Liver (tissue), 9 donors: ENCODE data around the gene RFX4. TPM values are rescaled to one million over a fixed set of nuclear protein-coding genes. Genes with fewer than 3 reads are reported as not detected.

Source experiments
- DNase-seq: peaks from one replicate; pipeline ENCODE4 v3.0.0-alpha.2; 2017; ENCODE audit warnings: low spot score
- H3K27ac ChIP-seq, 2 donors: one replicate each; pipeline ENCODE4 v1.7.0; 2013; ENCODE audit warnings: inconsistent platforms in 2 of 2, low read length in 2 of 2, control low read depth in 1 of 2, low read depth in 1 of 2, mild to moderate bottlenecking in 1 of 2
- H3K27me3 ChIP-seq, 4 donors: one replicate each; pipeline versions ENCODE4 v1.6.1 to v1.7.0; 2013; ENCODE audit warnings: low read length in 3 of 4, inconsistent platforms in 1 of 4, mild to moderate bottlenecking in 1 of 4, moderate library complexity in 1 of 4; ENCODE audit not compliant: control insufficient read depth in 4 of 4, insufficient read depth in 4 of 4
- H3K36me3 ChIP-seq, 4 donors: one replicate each; pipeline versions ENCODE4 v1.6.1 to v1.7.0; 2013; ENCODE audit warnings: low read length in 3 of 4, mild to moderate bottlenecking in 3 of 4, low read depth in 1 of 4, moderate library complexity in 1 of 4; ENCODE audit not compliant: control insufficient read depth in 4 of 4, insufficient read depth in 3 of 4
- H3K4me1 ChIP-seq, 4 donors: one replicate each; pipeline versions ENCODE4 v1.6.1 to v1.7.0; 2013; ENCODE audit warnings: low read length in 3 of 4, mild to moderate bottlenecking in 3 of 4, moderate library complexity in 1 of 4; ENCODE audit not compliant: control insufficient read depth in 4 of 4, insufficient read depth in 4 of 4
- H3K4me3 ChIP-seq, 3 donors: one replicate each; pipeline versions ENCODE4 v1.6.1 to v1.7.0; 2013; ENCODE audit warnings: low read length in 3 of 3, control low read depth in 1 of 3, low read depth in 1 of 3, mild to moderate bottlenecking in 1 of 3
- H3K9ac ChIP-seq, 2 donors: one replicate each; pipeline ENCODE4 v1.7.0; 2013; ENCODE audit warnings: low read length in 2 of 2, mild to moderate bottlenecking in 2 of 2, moderate library complexity in 2 of 2, control low read depth in 1 of 2, low read depth in 1 of 2
- H3K9me3 ChIP-seq, 4 donors: one replicate each; pipeline versions ENCODE4 v1.6.1 to v1.7.0; 2013; ENCODE audit warnings: low read length in 3 of 4; ENCODE audit not compliant: control insufficient read depth in 4 of 4
- FOXA1 ChIP-seq: IDR thresholded peaks from 2 replicates; pipeline ENCODE4 v1.6.1; 2016; ENCODE audit warnings: antibody characterized with exemption
- FOXA2 ChIP-seq: IDR thresholded peaks from 2 replicates; pipeline ENCODE4 v1.6.1; 2016; ENCODE audit warnings: antibody characterized with exemption
- GABPA ChIP-seq, 2 donors: IDR thresholded peaks in 1 of 2; conservative IDR thresholded peaks in 1 of 2; 2 replicates each; pipeline ENCODE4 v1.6.1; 2016; ENCODE audit warnings: antibody characterized with exemption in 2 of 2, mild to moderate bottlenecking in 1 of 2, moderate library complexity in 1 of 2
- HNF4A ChIP-seq, 2 donors: conservative IDR thresholded peaks; 2 replicates each; pipeline ENCODE4 v1.6.1; 2016; ENCODE audit warnings: antibody characterized with exemption in 2 of 2, mild to moderate bottlenecking in 2 of 2
- HNF4G ChIP-seq: IDR thresholded peaks from 2 replicates; pipeline ENCODE4 v1.6.1; 2016; ENCODE audit warnings: antibody characterized with exemption
- JUND ChIP-seq, 2 donors: IDR thresholded peaks; 2 replicates each; pipeline ENCODE4 v1.6.1; 2016; ENCODE audit warnings: antibody characterized with exemption in 2 of 2
- NR2F2 ChIP-seq: IDR thresholded peaks from 2 replicates; pipeline ENCODE4 v1.6.1; 2016; ENCODE audit warnings: antibody characterized with exemption
- RAD21 ChIP-seq, 2 donors: IDR thresholded peaks; 2 replicates each; pipeline ENCODE4 v1.6.1; 2016; ENCODE audit warnings: antibody characterized with exemption in 2 of 2, mild to moderate bottlenecking in 2 of 2
- RXRA ChIP-seq, 2 donors: IDR thresholded peaks; 2 replicates each; pipeline ENCODE4 v1.6.1; 2017 to 2018; ENCODE audit warnings: antibody characterized with exemption in 2 of 2, mild to moderate bottlenecking in 1 of 2
- WGBS: extraction: QIAGEN DNeasy Blood & Tissue Kit; methylation state at CpG from one replicate; pipeline ENCODE4 v1.1.7; 2013; 5-methylcytosine and 5-hydroxymethylcytosine counted together
- polyA plus RNA-seq, 2 donors: library from polyadenylated mRNA; stranded (reverse) in 1 of 2; unstranded in 1 of 2; fragments of 200-250 nt in 1 of 2; fragments of >200 nt in 1 of 2; fragmentation: Nextera tagmentation in 1 of 2; extraction: Ambion mirVana in 1 of 2; gene quantifications; one replicate each; pipeline versions ENCODE4 v1.2.1 to v1.2.3, GENCODE V29; 2013 to 2015
- total RNA-seq, 2 donors: library from RNA; depleted of rRNA; stranded (reverse); fragments of >200 nt; gene quantifications; one replicate each; pipeline ENCODE4 v1.2.3, GENCODE V29; 2014
- TF ChIP-seq, protein P1 (sequence below): IDR thresholded peaks from 2 replicates; pipeline ENCODE4 v1.6.1; 2016; ENCODE audit warnings: antibody characterized with exemption
- TF ChIP-seq, protein P2 (sequence below): fragments of 150-350 bp; IDR thresholded peaks from 2 replicates; pipeline ENCODE4 v1.5.1; 2017; ENCODE audit warnings: improper control_type of control experiment, low read depth, low read length; ENCODE audit not compliant: missing input control
- TF ChIP-seq, protein P3 (sequence below): IDR thresholded peaks from 2 replicates; pipeline ENCODE4 v1.6.1; 2016; ENCODE audit warnings: antibody characterized with exemption
- TF ChIP-seq, protein P4 (sequence below): IDR thresholded peaks from 2 replicates; pipeline ENCODE4 v1.6.1; 2016; ENCODE audit warnings: antibody characterized with exemption, mild to moderate bottlenecking
- TF ChIP-seq, protein P5 (sequence below): IDR thresholded peaks from 2 replicates; pipeline ENCODE4 v1.6.1; 2016; ENCODE audit warnings: antibody characterized with exemption
- donor health status: healthy.
- donor health status: healthy.
- donor health status: healthy.
- donor health status: healthy.
- donor health status: healthy.

RFX4 gene
- total and polyA plus RNA-seq, 4 donors, result not detected

DNA sequence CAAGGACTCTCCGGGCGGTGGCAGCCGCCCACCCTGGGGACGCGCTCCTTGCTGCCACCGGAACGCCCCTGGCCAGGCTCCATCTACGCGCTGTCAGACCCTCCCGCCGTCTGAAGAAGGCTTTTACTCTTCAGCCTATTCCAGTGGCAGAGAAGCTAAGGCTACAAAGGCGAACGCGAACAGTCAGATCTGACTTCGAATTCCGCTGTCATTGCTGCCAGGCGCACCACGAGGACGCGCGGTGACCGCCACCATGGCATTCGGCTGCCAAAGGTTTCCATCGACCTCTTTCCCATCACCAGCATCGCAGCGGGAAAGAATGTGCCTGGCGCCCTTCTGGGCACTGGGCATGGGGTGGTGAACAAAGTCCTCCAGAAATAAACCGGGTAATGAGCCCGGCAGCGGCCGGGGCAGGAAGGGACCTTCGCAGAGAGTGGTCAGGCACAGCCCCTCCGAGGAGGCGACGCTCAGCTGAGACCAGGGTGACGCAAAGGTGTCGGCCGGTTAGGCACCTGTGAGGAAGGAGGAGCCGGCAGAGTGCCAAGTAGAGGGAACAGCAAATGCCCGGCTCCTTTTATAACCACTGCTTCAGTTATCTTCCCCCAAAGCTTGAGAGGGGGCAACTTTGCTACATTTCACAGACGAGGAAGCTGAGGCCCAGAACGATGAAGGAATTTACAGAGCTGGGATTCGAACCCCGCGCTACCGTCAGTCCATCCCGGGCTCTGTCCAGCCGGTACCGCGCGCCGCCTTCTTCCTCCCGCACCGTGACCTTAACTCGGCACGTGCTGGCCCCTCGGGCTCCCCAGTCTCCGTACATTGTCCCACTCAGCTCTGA is 1.9 kb upstream of the RFX4 start:
- WGBS, result 8% methylated on average over 58 of the region's 58 CpGs
- Histone ChIP-seq H3K4me1 (peaks cover 16 to 34% (median 27%) of the 10 kb centered on the region in 4 donors), H3K36me3 (no peaks in the 10 kb centered on the region), H3K27ac (no peak overlapping the region), H3K9me3 (no peaks in the 10 kb centered on the region), H3K27me3 (peaks cover 10 to 24% (median 15%) of the 10 kb centered on the region in 4 donors), H3K9ac (no peak overlapping the region), H3K4me3 (peak overlapping the region in 1 of 3 donors; percentile 32)
- TF ChIP-seq FOXA1 (no peak), JUND (IDR thresholded peaks at IDR 0.05) (no peak), NR2F2 (no peak), RAD21 (IDR thresholded peaks at IDR 0.05) (no peak), HNF4A (conservative IDR thresholded peaks at IDR 0.05) (no peak), HNF4G (no peak), FOXA2 (no peak), GABPA (IDR thresholded peaks at IDR 0.05 in 1 of 2, conservative IDR thresholded peaks at IDR 0.05 in 1 of 2) (no peak), RXRA (IDR thresholded peaks at IDR 0.05) (no peak)
- TF ChIP-seq, protein P1, sequence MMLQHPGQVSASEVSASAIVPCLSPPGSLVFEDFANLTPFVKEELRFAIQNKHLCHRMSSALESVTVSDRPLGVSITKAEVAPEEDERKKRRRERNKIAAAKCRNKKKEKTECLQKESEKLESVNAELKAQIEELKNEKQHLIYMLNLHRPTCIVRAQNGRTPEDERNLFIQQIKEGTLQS, result no peak
- TF ChIP-seq, protein P2, sequence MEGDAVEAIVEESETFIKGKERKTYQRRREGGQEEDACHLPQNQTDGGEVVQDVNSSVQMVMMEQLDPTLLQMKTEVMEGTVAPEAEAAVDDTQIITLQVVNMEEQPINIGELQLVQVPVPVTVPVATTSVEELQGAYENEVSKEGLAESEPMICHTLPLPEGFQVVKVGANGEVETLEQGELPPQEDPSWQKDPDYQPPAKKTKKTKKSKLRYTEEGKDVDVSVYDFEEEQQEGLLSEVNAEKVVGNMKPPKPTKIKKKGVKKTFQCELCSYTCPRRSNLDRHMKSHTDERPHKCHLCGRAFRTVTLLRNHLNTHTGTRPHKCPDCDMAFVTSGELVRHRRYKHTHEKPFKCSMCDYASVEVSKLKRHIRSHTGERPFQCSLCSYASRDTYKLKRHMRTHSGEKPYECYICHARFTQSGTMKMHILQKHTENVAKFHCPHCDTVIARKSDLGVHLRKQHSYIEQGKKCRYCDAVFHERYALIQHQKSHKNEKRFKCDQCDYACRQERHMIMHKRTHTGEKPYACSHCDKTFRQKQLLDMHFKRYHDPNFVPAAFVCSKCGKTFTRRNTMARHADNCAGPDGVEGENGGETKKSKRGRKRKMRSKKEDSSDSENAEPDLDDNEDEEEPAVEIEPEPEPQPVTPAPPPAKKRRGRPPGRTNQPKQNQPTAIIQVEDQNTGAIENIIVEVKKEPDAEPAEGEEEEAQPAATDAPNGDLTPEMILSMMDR, result no peak
- TF ChIP-seq, protein P3, sequence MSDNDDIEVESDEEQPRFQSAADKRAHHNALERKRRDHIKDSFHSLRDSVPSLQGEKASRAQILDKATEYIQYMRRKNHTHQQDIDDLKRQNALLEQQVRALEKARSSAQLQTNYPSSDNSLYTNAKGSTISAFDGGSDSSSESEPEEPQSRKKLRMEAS, result no peak
- TF ChIP-seq, protein P4, sequence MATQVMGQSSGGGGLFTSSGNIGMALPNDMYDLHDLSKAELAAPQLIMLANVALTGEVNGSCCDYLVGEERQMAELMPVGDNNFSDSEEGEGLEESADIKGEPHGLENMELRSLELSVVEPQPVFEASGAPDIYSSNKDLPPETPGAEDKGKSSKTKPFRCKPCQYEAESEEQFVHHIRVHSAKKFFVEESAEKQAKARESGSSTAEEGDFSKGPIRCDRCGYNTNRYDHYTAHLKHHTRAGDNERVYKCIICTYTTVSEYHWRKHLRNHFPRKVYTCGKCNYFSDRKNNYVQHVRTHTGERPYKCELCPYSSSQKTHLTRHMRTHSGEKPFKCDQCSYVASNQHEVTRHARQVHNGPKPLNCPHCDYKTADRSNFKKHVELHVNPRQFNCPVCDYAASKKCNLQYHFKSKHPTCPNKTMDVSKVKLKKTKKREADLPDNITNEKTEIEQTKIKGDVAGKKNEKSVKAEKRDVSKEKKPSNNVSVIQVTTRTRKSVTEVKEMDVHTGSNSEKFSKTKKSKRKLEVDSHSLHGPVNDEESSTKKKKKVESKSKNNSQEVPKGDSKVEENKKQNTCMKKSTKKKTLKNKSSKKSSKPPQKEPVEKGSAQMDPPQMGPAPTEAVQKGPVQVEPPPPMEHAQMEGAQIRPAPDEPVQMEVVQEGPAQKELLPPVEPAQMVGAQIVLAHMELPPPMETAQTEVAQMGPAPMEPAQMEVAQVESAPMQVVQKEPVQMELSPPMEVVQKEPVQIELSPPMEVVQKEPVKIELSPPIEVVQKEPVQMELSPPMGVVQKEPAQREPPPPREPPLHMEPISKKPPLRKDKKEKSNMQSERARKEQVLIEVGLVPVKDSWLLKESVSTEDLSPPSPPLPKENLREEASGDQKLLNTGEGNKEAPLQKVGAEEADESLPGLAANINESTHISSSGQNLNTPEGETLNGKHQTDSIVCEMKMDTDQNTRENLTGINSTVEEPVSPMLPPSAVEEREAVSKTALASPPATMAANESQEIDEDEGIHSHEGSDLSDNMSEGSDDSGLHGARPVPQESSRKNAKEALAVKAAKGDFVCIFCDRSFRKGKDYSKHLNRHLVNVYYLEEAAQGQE, result no peak
- TF ChIP-seq, protein P5, sequence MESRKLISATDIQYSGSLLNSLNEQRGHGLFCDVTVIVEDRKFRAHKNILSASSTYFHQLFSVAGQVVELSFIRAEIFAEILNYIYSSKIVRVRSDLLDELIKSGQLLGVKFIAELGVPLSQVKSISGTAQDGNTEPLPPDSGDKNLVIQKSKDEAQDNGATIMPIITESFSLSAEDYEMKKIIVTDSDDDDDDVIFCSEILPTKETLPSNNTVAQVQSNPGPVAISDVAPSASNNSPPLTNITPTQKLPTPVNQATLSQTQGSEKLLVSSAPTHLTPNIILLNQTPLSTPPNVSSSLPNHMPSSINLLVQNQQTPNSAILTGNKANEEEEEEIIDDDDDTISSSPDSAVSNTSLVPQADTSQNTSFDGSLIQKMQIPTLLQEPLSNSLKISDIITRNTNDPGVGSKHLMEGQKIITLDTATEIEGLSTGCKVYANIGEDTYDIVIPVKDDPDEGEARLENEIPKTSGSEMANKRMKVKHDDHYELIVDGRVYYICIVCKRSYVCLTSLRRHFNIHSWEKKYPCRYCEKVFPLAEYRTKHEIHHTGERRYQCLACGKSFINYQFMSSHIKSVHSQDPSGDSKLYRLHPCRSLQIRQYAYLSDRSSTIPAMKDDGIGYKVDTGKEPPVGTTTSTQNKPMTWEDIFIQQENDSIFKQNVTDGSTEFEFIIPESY, result no peak
- DNase-seq, result no peak
